PC-3 (cell line): ENCODE data around the gene HMG20A. TPM values are rescaled to one million over a fixed set of nuclear protein-coding genes. Genes with fewer than 3 reads are reported as not detected.

ENCODE experiments used
- ATAC-seq: fragments of 200-7000 bp; cut with Tn5 transposase; 2 replicates; pipeline ENCODE4 v1.9.1; 2020; ENCODE audit warnings: mild to moderate bottlenecking, moderate library complexity
- BruUV-seq: library from RNA; stranded (reverse); fragments of 400-500 nt; replicated peaks from 2 replicates; lab custom pipeline; 2021; lab: Mats Ljungman, UMichigan
- CTCF ChIA-PET: fragments of 300-600 bp; sonication (Branson Sonifier 250); formaldehyde crosslinking; loops from one replicate; lab custom pipeline; 2022; ENCODE audit warnings: antibody characterized with exemption; lab: Charles Lee
- POLR2A ChIA-PET: fragments of 300-600 bp; sonication (Branson Sonifier 250); formaldehyde crosslinking; loops from one replicate; lab custom pipeline; 2022; ENCODE audit warnings: antibody characterized with exemption; ENCODE audit not compliant: unreplicated experiment; lab: Charles Lee
- DNase-seq: peaks from one replicate; pipeline ENCODE4 v3.0.0-alpha.2; 2015
- H2AFZ ChIP-seq: fragments of 300-600 bp; sonication (generic); 2 replicates; pipeline ENCODE4 v1.6.0; 2016; ENCODE audit warnings: antibody characterized with exemption, low read length
- H3F3A ChIP-seq: fragments of 300-600 bp; sonication (generic); one replicate; pipeline ENCODE4 v1.6.0; 2017; ENCODE audit warnings: antibody characterized with exemption, low read length, control low read depth, mild to moderate bottlenecking; ENCODE audit not compliant: unreplicated experiment
- H3K27ac ChIP-seq: fragments of 300-600 bp; sonication (generic); 2 replicates; pipeline ENCODE4 v1.5.1; 2016; ENCODE audit warnings: mild to moderate bottlenecking, low read length
- H3K27me3 ChIP-seq: fragments of 300-600 bp; sonication (generic); 2 replicates; pipeline ENCODE4 v1.6.1; 2016; ENCODE audit warnings: low read length, mixed read lengths
- H3K36me3 ChIP-seq: fragments of 300-600 bp; sonication (generic); 2 replicates; pipeline ENCODE4 v1.6.1; 2016; ENCODE audit warnings: low read depth, mixed run types, low read length, mixed read lengths
- H3K4me1 ChIP-seq: fragments of 300-600 bp; sonication (generic); 2 replicates; pipeline ENCODE4 v1.5.1; 2016; ENCODE audit warnings: low read length; ENCODE audit not compliant: insufficient read depth
- H3K4me2 ChIP-seq: fragments of 300-600 bp; sonication (generic); 2 replicates; pipeline ENCODE4 v1.6.0; 2016; ENCODE audit warnings: low read length
- H3K4me3 ChIP-seq: fragments of 300-600 bp; sonication (generic); 2 replicates; pipeline ENCODE4 v1.5.1; 2016; ENCODE audit warnings: mild to moderate bottlenecking, low read length, mixed read lengths
- H3K79me2 ChIP-seq: fragments of 300-600 bp; sonication (generic); 2 replicates; pipeline ENCODE4 v1.6.1; 2017; ENCODE audit warnings: low read length, mixed read lengths
- H3K9ac ChIP-seq: fragments of 300-600 bp; sonication (generic); 2 replicates; pipeline ENCODE4 v1.6.0; 2016; ENCODE audit warnings: mild to moderate bottlenecking, low read length
- H3K9me2 ChIP-seq: fragments of 300-600 bp; sonication (generic); replicated peaks from 2 replicates; pipeline ENCODE4 v1.6.1; 2016; ENCODE audit warnings: mixed run types, low read length, mixed read lengths
- H3K9me3 ChIP-seq: fragments of 300-600 bp; sonication (generic); 2 replicates; pipeline ENCODE4 v1.6.1; 2016; ENCODE audit warnings: low read length, mixed read lengths
- H4K20me1 ChIP-seq: fragments of 300-600 bp; sonication (generic); 2 replicates; pipeline ENCODE4 v1.6.1; 2016; ENCODE audit warnings: low read length, mixed read lengths
- EZH2 ChIP-seq: fragments of 300-600 bp; sonication (generic); IDR thresholded peaks from one replicate; pipeline ENCODE4 v1.6.1; 2017; ENCODE audit warnings: antibody characterized with exemption, mild to moderate bottlenecking, low read length; ENCODE audit not compliant: unreplicated experiment
- EZH2phosphoT487 ChIP-seq: fragments of 300-600 bp; sonication (generic); IDR thresholded peaks from 2 replicates; pipeline ENCODE4 v1.6.1; 2018; ENCODE audit warnings: mild to moderate bottlenecking, antibody characterized with exemption, low read length, borderline replicate concordance
- intact Hi-C: fragments of 100-400 bp; cut with micrococcal nuclease; formaldehyde crosslinking; loops from 2 replicates; pipeline ENCODE4 v1.9.0; 2023
- total RNA-seq: library from RNA; depleted of rRNA; stranded (reverse); fragments of >200 nt; gene quantifications from 2 replicates; pipeline ENCODE4 v1.2.3, GENCODE V29; 2014
- TF ChIP-seq, protein P1 (sequence below): fragments of 300-600 bp; sonication (generic); conservative IDR thresholded peaks from 2 replicates; pipeline ENCODE4 v1.5.1; 2017; ENCODE audit warnings: antibody characterized with exemption, low read depth, mild to moderate bottlenecking, low read length

Gene HMG20A
- total RNA-seq, 1 experiment from 2014 or later: 17.6 TPM

DNA sequence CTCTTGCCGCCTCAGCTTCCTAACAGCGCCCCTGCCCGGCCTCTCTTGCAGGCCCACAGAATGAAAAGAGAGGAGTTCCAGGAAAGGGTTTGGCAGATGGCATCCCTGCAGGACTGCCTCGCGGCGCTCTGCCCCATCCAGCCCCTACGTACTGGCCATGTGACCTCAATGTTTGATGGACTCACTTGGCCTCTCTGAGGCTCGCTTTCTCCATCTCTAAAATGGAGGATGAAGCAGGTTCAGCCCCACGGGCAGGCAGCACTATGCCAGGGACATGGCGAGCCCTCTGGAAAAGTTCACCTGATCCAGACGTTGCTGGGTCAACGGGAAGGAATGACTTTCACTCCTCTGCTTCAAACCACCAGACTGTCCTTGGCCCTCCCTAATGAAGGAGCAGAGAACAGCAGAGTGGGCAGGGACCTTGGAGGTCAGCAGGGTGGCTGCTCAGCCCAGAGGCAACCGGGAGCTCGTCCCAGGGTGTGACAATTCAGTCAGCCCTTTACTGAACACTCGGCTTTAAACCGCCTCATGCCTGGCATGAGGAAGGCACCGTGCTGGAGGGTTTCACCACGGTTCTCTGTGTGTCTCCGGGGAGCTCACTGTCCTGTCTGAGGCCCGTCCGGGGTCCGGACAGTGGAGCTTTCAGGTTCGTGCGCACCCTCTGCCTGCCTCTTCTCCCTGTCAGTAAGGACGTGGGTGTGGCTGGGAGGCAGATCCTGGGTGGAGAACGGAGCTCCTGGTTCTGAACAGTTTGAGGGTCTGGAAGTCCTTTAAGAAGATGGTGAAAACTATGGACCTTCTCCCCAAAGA lies 110.7 kb downstream of the HMG20A start:
- Histone ChIP-seq H3K4me3 (no peak overlapping the region), H3K79me2 (no peaks in the 10 kb centered on the region), H3K4me2 (no peak overlapping the region), H3K9ac (no peak overlapping the region), H3K27me3 (no peaks in the 10 kb centered on the region), H4K20me1 (no peaks in the 10 kb centered on the region), H2AFZ (no peak overlapping the region), H3K4me1 (peaks cover 4% of the 10 kb centered on the region; the same call in 1 of the 2 replicates), H3K27ac (no peak overlapping the region), H3F3A (no peaks in the 10 kb centered on the region), H3K36me3 (no peaks in the 10 kb centered on the region), H3K9me3 (no peaks in the 10 kb centered on the region), H3K9me2 (no peaks in the 10 kb centered on the region)
- ChIA-PET POLR2A (no interaction called here), CTCF (no interaction called here)
- DNase-seq (no peak), ATAC-seq (no peak)
- no peak for TF ChIP-seq EZH2phosphoT487
- TF ChIP-seq, protein P1, sequence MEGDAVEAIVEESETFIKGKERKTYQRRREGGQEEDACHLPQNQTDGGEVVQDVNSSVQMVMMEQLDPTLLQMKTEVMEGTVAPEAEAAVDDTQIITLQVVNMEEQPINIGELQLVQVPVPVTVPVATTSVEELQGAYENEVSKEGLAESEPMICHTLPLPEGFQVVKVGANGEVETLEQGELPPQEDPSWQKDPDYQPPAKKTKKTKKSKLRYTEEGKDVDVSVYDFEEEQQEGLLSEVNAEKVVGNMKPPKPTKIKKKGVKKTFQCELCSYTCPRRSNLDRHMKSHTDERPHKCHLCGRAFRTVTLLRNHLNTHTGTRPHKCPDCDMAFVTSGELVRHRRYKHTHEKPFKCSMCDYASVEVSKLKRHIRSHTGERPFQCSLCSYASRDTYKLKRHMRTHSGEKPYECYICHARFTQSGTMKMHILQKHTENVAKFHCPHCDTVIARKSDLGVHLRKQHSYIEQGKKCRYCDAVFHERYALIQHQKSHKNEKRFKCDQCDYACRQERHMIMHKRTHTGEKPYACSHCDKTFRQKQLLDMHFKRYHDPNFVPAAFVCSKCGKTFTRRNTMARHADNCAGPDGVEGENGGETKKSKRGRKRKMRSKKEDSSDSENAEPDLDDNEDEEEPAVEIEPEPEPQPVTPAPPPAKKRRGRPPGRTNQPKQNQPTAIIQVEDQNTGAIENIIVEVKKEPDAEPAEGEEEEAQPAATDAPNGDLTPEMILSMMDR: no peak
- TF ChIP-seq EZH2: no peak
- no TSS peak for BruUV-seq
- intact Hi-C loops: no loop called here

DNA sequence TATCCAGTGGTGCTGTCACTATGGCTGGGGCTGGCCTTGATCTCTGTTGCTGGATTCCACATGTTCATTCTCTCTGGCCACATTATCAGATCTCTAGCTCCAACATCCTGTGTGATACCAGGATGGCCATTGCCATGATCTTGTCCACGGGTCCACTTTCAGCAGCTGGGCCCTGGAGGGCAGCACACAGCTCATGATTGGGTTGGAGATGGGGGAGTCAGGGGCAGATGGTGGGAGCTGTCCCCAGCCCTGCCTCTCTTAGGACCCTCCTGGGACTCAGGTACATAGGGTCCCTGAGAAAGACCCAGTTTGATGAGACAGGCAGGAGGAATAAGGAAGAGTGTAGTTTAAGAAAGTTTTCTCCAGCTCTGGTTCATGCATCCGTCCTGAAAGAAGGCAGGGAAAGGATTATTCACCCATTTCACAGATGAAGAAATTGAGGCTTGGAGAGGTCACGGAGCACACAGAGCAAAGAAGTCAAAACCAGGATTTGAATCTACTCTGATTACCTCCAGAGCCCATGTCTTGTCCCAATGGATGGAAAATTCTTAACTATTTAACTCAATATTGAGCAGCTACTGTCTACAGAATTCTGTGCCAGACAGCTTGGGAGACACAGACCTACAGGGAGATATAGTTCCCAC lies 111.5 kb downstream of the HMG20A start:
- H3K36me3 ChIP-seq: no peaks in the 10 kb centered on the region
- no peaks in the 10 kb centered on the region for H4K20me1 ChIP-seq
- H3K4me1 ChIP-seq: peaks cover 3% of the 10 kb centered on the region; the same call in 1 of the 2 replicates
- no peak overlapping the region for H3K4me3 ChIP-seq
- BruUV-seq: no TSS peak
- no peaks in the 10 kb centered on the region for H3K9me3 ChIP-seq
- no peaks in the 10 kb centered on the region for H3F3A ChIP-seq
- no peaks in the 10 kb centered on the region for H3K79me2 ChIP-seq
- no peak for TF ChIP-seq EZH2
- TF ChIP-seq, protein P1: no peak
- no peak for TF ChIP-seq EZH2phosphoT487
- ATAC-seq: no peak
- CTCF ChIA-PET: no interaction called here
- no peak overlapping the region for H3K4me2 ChIP-seq
- H2AFZ ChIP-seq: no peak overlapping the region
- intact Hi-C loops: no loop called here
- POLR2A ChIA-PET: no interaction called here
- H3K9me2 ChIP-seq: no peaks in the 10 kb centered on the region
- no peak overlapping the region for H3K27ac ChIP-seq
- H3K9ac ChIP-seq: no peak overlapping the region
- H3K27me3 ChIP-seq: no peaks in the 10 kb centered on the region
- no peak for DNase-seq

DNA sequence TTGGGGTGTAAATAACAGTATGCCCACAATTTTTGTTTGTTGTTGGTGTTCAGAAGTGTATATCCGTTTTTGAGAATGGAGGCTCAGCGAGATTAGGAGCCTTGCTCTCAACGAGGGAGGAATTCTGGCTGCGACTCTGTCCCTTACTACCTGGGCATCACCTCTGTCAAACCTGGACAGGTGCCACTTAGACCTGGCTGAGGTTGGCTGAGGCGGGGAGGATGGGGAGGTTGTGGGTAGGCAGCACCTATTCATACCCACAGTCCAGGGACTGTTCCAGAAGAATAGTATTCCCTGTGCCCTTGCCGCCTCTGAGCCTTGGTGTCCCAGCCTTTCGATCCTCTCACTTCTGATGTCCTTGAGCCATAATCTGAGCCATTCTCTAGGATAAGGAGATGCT lies 112.2 kb downstream of the HMG20A start:
- H4K20me1 ChIP-seq: no peaks in the 10 kb centered on the region
- ChIA-PET POLR2A (no interaction called here), CTCF (no interaction called here)
- H3K79me2 ChIP-seq: no peaks in the 10 kb centered on the region
- H3K4me1 ChIP-seq: no peaks in the 10 kb centered on the region
- no peak overlapping the region for H3K27ac ChIP-seq
- DNase-seq (no peak), ATAC-seq (no peak)
- H3K27me3 ChIP-seq: no peaks in the 10 kb centered on the region
- no peaks in the 10 kb centered on the region for H3K9me3 ChIP-seq
- no peaks in the 10 kb centered on the region for H3K9me2 ChIP-seq
- intact Hi-C loops: no loop called here
- no peak overlapping the region for H2AFZ ChIP-seq
- H3K36me3 ChIP-seq: no peaks in the 10 kb centered on the region
- no peak overlapping the region for H3K4me2 ChIP-seq
- no peaks in the 10 kb centered on the region for H3F3A ChIP-seq
- no peak overlapping the region for H3K9ac ChIP-seq
- no TSS peak for BruUV-seq
- no peak for TF ChIP-seq EZH2
- TF ChIP-seq, protein P1: no peak
- TF ChIP-seq EZH2phosphoT487: no peak
- H3K4me3 ChIP-seq: no peak overlapping the region
